HepG2 (cell line): ENCODE measurements around the gene KIF13A. TPM values are rescaled to one million over a fixed set of nuclear protein-coding genes. Genes with fewer than 3 reads are reported as not detected.

ENCODE experiments used
- ASH2L ChIP-seq: fragments of 300-600, 200-600 bp; sonication (generic); IDR thresholded peaks from 2 replicates; pipeline ENCODE4 v1.7.0; 2017; ENCODE audit warnings: low read depth, mild to moderate bottlenecking, moderate library complexity, mixed read lengths, low read length; ENCODE audit not compliant: insufficient read length
- ATF1 ChIP-seq: IDR thresholded peaks from 2 replicates; pipeline ENCODE4 v1.6.1; 2016; ENCODE audit warnings: mild to moderate bottlenecking, control low read depth
- CEBPG ChIP-seq: IDR thresholded peaks from 2 replicates; pipeline ENCODE4 v1.6.1; 2016
- CHD4 ChIP-seq: fragments of 200-600 bp; sonication (generic); IDR thresholded peaks from 2 replicates; pipeline ENCODE4 v1.7.0; 2017; ENCODE audit warnings: mild to moderate bottlenecking, low read length, borderline replicate concordance
- ERF ChIP-seq: IDR thresholded peaks from 2 replicates; pipeline ENCODE4 v1.6.1; 2018; ENCODE audit warnings: missing biosample characterization, missing genetic modification reagents
- FOXA1 ChIP-seq, 2 experiments: fragments of 450-650 bp in 1 of 2; sonication (generic) in 1 of 2; formaldehyde crosslinking in 1 of 2; IDR thresholded peaks; 2 replicates each; pipeline versions ENCODE4 v1.4.0 to v1.6.1; 2016 to 2020; ENCODE audit warnings: missing genetic modification reagents in 1 of 2
- FOXA3 ChIP-seq: IDR thresholded peaks from 2 replicates; pipeline ENCODE4 v1.6.1; 2016; ENCODE audit warnings: missing genetic modification reagents, missing compliant biosample characterization
- HCFC1 ChIP-seq: fragments of 150-350 bp; IDR thresholded peaks from 2 replicates; pipeline ENCODE4 v1.6.1; 2014; ENCODE audit warnings: low read depth, low read length
- MBD4 ChIP-seq: IDR thresholded peaks from 2 replicates; pipeline ENCODE4 v1.6.1; 2012; ENCODE audit warnings: low read length, inconsistent platforms, borderline replicate concordance
- MIER3 ChIP-seq: IDR thresholded peaks from 2 replicates; pipeline ENCODE4 v1.6.1; 2016; ENCODE audit warnings: missing compliant biosample characterization, borderline replicate concordance
- PAXIP1 ChIP-seq: sonication (generic); formaldehyde crosslinking; conservative IDR thresholded peaks from 2 replicates; pipeline ENCODE4 v1.4.0; 2020; ENCODE audit warnings: mild to moderate bottlenecking, missing genetic modification reagents, moderate library complexity
- RFX1 ChIP-seq: fragments of 450-650 bp; IDR thresholded peaks from 2 replicates; pipeline ENCODE4 v1.6.1; 2017
- RFXAP ChIP-seq: sonication (generic); formaldehyde crosslinking; IDR thresholded peaks from 2 replicates; pipeline ENCODE4 v1.4.0; 2020; ENCODE audit warnings: missing genetic modification reagents, borderline replicate concordance
- SIN3B ChIP-seq: fragments of 150-350 bp; IDR thresholded peaks from 2 replicates; pipeline ENCODE4 v1.6.1; 2014; ENCODE audit warnings: low read length
- STAT5B ChIP-seq: sonication (generic); formaldehyde crosslinking; IDR thresholded peaks from 2 replicates; pipeline ENCODE4 v1.4.0; 2020; ENCODE audit warnings: missing genetic modification reagents
- YEATS4 ChIP-seq: sonication (generic); formaldehyde crosslinking; IDR thresholded peaks from 2 replicates; pipeline ENCODE4 v1.4.0; 2020; ENCODE audit warnings: missing genetic modification reagents, borderline replicate concordance
- ZBTB49 ChIP-seq: sonication (generic); formaldehyde crosslinking; IDR thresholded peaks from 2 replicates; pipeline ENCODE4 v1.4.0; 2020; ENCODE audit warnings: missing genetic modification reagents, borderline replicate concordance
- ZNF432 ChIP-seq: sonication (generic); formaldehyde crosslinking; IDR thresholded peaks from 2 replicates; pipeline ENCODE4 v1.5.0; 2020; ENCODE audit warnings: missing genetic modification reagents, mild to moderate bottlenecking, borderline replicate concordance
- ZNF503 ChIP-seq: sonication (generic); formaldehyde crosslinking; IDR thresholded peaks from 2 replicates; pipeline ENCODE4 v1.4.0; 2020; ENCODE audit warnings: missing genetic modification reagents
- ZNF790 ChIP-seq: sonication (generic); formaldehyde crosslinking; IDR thresholded peaks from 2 replicates; pipeline ENCODE4 v1.8.0; 2022; ENCODE audit warnings: missing genetic modification reagents, mild to moderate bottlenecking, borderline replicate concordance
- ZSCAN9 ChIP-seq: IDR thresholded peaks from 2 replicates; pipeline ENCODE4 v1.6.1; 2016; ENCODE audit warnings: borderline replicate concordance
- polyA plus RNA-seq, 8 experiments: library from polyadenylated mRNA; depleted of rRNA in 3 of 8; stranded (reverse) in 7 of 8; unstranded in 1 of 8; fragments of >200 nt; fragmentation: Illumina TruSeq in 4 of 8; extraction: Trizol in 4 of 8; gene quantifications; 2 replicates each; pipeline versions ENCODE4 v1.2.1 to v1.2.3, GENCODE V29; 2011 to 2016; ENCODE audit warnings: low read depth in 4 of 8, missing spikeins in 1 of 8, mixed read lengths in 1 of 8; ENCODE audit not compliant: insufficient read depth in 1 of 8
- total RNA-seq, 5 experiments: library from RNA; depleted of rRNA; stranded (reverse); fragments of >200 nt; fragmentation: Illumina TruSeq; extraction: Trizol; gene quantifications; 2 replicates each; pipeline ENCODE4 v1.2.3, GENCODE V29; 2016; ENCODE audit warnings: low read depth in 1 of 5
- TF ChIP-seq, protein P1 (sequence below): sonication (generic); formaldehyde crosslinking; IDR thresholded peaks from 2 replicates; pipeline ENCODE4 v1.4.0; 2020; ENCODE audit warnings: mild to moderate bottlenecking, missing genetic modification reagents

The KIF13A gene
- total and polyA plus RNA-seq, 2 of the 13 experiments (the other 11 are each of a cell fraction or from before 2014, with no cell fraction given), result 21.1 to 37.2 TPM

GRCh38 chr6:17930321-17930993, 57.0 kb downstream of the KIF13A start (continued):
- TF ChIP-seq FOXA1 (IDR thresholded peaks at IDR 0.05) (peak; percentile 42; the same call in 1 of the 2 replicates), FOXA1 (CRISPR knock-in tag; IDR thresholded peaks at IDR 0.05) (peak; percentile 61), RFX1 (no peak), RFXAP (no peak), ZBTB49 (CRISPR knock-in tag) (no peak), SIN3B (no peak), YEATS4 (CRISPR knock-in tag) (no peak), ERF (CRISPR knock-in tag) (no peak), CEBPG (CRISPR knock-in tag) (peak; percentile 59), ATF1 (CRISPR knock-in tag) (no peak), MBD4 (no peak), ASH2L (peak; percentile 23), ZNF790 (no peak), STAT5B (CRISPR knock-in tag) (no peak), PAXIP1 (CRISPR knock-in tag) (peak; percentile 81), FOXA3 (CRISPR knock-in tag) (peak; percentile 70), ZSCAN9 (CRISPR knock-in tag) (no peak), CHD4 (no peak), ZNF503 (no peak), HCFC1 (no peak), ZNF432 (no peak), MIER3 (no peak)
- TF ChIP-seq, protein P1, sequence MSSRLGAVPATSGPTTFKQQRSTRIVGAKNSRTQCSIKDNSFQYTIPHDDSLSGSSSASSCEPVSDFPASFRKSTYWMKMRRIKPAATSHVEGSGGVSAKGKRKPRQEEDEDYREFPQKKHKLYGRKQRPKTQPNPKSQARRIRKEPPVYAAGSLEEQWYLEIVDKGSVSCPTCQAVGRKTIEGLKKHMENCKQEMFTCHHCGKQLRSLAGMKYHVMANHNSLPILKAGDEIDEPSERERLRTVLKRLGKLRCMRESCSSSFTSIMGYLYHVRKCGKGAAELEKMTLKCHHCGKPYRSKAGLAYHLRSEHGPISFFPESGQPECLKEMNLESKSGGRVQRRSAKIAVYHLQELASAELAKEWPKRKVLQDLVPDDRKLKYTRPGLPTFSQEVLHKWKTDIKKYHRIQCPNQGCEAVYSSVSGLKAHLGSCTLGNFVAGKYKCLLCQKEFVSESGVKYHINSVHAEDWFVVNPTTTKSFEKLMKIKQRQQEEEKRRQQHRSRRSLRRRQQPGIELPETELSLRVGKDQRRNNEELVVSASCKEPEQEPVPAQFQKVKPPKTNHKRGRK, result no peak
